Forelimb muscle (tissue), 1 donor: ENCODE measurements around the gene CD300LB. TPM values are rescaled to one million over a fixed set of nuclear protein-coding genes. Genes with fewer than 3 reads are reported as not detected.

Experiments used
- DNase-seq: peaks from one replicate; pipeline ENCODE4 v3.0.0-alpha.2; 2013; ENCODE audit warnings: low read depth
- polyA plus RNA-seq: library from polyadenylated mRNA; unstranded; fragments of 120-200 nt; gene quantifications from one replicate; pipeline ENCODE4 v1.2.1, GENCODE V29; 2013; ENCODE audit not compliant: insufficient read length

The CD300LB gene
- polyA plus RNA-seq, 1 donor = 0.20 TPM

DNA sequence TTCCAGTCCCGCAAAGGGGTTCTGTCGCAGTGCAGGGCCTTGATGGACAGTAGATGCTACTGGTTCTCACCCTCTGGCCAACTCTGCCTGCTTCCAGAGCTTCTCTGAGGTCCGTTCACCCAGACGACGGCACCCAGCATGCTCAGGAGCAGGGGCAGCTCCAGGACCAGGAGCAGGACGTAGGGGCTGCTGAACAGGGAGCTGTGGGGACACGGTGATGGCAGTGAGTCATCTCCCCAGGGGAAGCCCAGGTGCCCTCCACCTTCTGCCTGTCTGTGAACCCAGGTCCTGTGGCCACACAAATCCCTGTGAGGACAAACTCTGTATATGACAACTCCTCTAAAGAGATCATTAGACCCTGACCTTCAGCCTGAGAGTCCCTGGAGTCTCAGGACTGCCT is 18.1 kb upstream of the CD300LB start:
- no peak for DNase-seq

DNA sequence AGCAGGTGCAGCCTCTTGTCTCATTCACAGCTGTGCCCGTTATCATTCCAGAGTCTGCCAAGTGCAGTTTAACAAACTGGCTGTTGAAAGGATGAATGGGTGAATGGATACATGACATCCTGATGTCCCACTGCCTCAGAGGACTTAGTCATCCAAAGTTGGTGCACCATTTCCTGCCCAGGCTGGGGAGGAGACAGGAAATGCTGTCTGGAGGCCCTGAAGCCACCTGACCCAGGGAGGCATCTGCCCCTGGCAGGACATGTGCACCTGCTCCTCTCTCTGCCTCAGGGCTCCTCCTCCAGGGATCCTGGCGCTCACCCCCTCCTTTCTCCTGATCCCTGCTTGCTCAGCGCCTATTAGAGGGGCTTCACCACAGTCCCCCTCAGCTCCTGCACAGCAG is 16.5 kb upstream of the CD300LB start:
- DNase-seq = no peak

DNA sequence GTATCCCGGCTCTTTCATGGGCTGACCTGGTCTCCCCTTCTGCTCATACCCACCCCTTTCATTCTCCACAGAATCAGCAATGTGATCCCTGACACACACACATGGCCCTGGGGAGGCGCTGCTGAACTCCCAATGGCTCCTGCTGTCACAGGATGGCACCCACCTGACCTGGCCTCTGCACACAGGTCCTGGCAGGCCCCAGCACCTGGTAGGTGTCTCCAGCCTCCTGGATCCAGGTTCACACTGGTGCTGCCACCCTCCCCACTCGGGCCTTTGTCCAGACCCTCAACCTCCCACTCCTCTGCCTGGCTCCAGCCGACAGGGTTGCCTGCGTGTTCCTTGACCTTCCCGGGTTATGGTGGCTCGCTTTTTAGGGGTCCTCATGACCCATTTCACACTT is 16.0 kb upstream of the CD300LB start:
- no peak for DNase-seq

GRCh38 chr17:74546586-74546985 is 15.3 kb upstream of the CD300LB start:
- no peak for DNase-seq

- DNase-seq = no peak
Measured at GRCh38 chr17:74545843-74546230, 14.6 kb upstream of the CD300LB start, which contains the start of gene CD300C. Gene CD300C (minus strand): TSS chr17:74546115. CDS start chr17:74545782, 333 bp downstream.

GRCh38 chr17:74544991-74545842 is 13.9 kb upstream of the CD300LB start:
- no peak for DNase-seq

- no peak for DNase-seq
Measured at GRCh38 chr17:74543891-74544760, 12.9 kb upstream of the CD300LB start.

GRCh38 chr17:74543406-74543805 is 12.1 kb upstream of the CD300LB start:
- DNase-seq = no peak

GRCh38 chr17:74542727-74543383 is 11.6 kb upstream of the CD300LB start:
- DNase-seq = no peak

- no peak for DNase-seq
Measured at GRCh38 chr17:74542166-74542565, 10.9 kb upstream of the CD300LB start.

- DNase-seq = no peak
Measured at GRCh38 chr17:74541176-74542111, 10.2 kb upstream of the CD300LB start.

DNA sequence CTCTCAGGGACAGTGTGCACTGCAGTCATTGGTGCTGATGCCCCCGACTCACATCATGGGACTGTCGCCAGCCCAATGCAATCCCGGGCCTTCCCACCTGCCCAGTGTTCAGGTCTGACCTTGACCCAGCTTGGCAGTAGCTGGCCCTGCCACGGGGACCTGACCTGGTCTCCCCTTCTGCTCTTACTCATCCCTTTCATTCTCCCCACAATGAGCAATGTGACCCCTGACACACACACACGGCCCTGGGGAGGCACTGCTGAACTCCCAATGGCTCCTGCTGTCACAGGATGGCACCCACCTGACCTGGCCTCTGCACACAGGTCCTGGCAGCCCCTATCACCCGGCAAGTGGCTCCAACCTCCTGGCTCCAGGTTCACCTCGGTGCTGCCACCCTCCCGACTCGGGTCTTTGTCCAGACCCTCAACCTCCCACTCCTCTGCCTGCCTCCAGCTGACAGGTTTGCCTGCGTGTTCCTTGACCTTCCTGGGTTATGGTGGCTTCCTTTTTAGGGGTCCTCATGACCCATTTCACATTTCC is 8.1 kb upstream of the CD300LB start:
- DNase-seq = no peak

GRCh38 chr17:74536890-74537289 is 5.6 kb upstream of the CD300LB start:
- no peak for DNase-seq

GRCh38 chr17:74532115-74532514 is 840 bp upstream of the CD300LB start:
- no peak for DNase-seq

GRCh38 chr17:74530831-74531150 is 484 bp downstream of the CD300LB start:
- DNase-seq = no peak

DNA sequence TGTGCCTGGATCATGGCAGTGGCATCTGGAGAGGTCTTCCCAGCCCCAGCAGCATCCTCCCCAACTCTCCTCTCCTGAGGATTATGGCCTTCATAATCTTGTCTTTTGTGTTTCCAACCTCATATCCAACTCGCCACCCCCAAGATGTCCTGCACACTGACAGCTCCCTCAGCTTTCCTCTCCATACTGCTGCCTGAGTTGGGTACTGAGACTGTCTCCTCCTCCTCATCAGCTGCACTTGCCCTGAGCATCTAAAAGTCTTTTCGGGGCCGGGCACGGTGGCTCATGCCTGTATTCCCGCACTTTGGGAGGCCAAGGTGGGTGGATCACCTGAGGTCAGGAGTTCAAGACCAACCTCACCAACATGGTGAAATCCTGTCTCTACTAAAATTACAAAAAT is 2.0 kb downstream of the CD300LB start:
- no peak for DNase-seq

GRCh38 chr17:74528491-74529199 is 2.6 kb downstream of the CD300LB start:
- DNase-seq = no peak

- no peak for DNase-seq
Measured at GRCh38 chr17:74527756-74528155, 3.5 kb downstream of the CD300LB start.

DNA sequence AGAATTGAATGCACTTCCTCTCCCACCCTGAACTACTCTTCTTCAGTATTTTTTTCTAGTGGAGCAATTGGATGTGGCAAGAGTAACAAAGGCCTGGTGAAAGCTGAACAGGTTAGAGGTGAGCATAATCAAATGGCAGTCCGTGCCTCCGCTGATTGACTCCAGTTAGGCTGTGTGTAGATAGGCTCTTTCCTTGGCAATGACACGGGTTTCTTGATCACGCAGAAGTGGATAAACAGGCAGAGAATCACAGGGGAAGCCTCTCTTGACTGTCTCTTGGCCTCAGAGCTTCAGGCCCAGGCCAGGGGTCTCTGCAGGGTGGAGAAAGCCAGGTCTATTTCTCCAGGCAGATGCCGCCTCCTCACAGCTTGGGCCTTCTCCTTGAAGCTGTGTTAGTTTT is 4.2 kb downstream of the CD300LB start:
- no peak for DNase-seq

GRCh38 chr17:74526681-74527080 is 4.6 kb downstream of the CD300LB start:
- DNase-seq = no peak
